Ovary (tissue), 3 donors: ENCODE results near the gene TJP1.

Experiments
- CTCF ChIP-seq, 3 donors: fragments of 450-650 bp in 2 of 3; fragments of 200-600 bp in 1 of 3; IDR thresholded peaks; one replicate each; pipeline versions ENCODE4 v1.5.1 to v1.8.0; 2016 to 2022; ENCODE audit warnings: antibody characterized with exemption in 3 of 3, mild to moderate bottlenecking in 1 of 3
- EP300 ChIP-seq: sonication (generic); formaldehyde crosslinking; IDR thresholded peaks from one replicate; pipeline ENCODE4 v1.6.1; 2017; ENCODE audit warnings: antibody characterized with exemption
- donor health status: DM: no; HTN: no; CAD: no.

- TF ChIP-seq CTCF (IDR thresholded peaks at IDR 0.05) (no peak), EP300 (no peak)
These were observed 90.4 kb downstream of the TJP1 start for GRCh38 chr15:29731865-29732264.
